SJSA1 (cell line): ENCODE measurements around the gene ALK. TPM values are rescaled to one million over a fixed set of nuclear protein-coding genes. Genes with fewer than 3 reads are reported as not detected.

Experiments used
- DNase-seq, 2 experiments: peaks; one replicate each; pipeline ENCODE4 v3.0.0-alpha.2; 2015 to 2020; ENCODE audit warnings: low spot score in 2 of 2, low read depth in 1 of 2
- H3K27ac ChIP-seq: fragments of 250-450 bp; sonication (Bioruptor Pico); 2 replicates; pipeline ENCODE4 v1.5.1; 2020; ENCODE audit warnings: mild to moderate bottlenecking, moderate library complexity
- H3K27me3 ChIP-seq: fragments of 250-450 bp; sonication (Bioruptor Pico); replicated peaks from 2 replicates; pipeline ENCODE4 v1.5.1; 2020; ENCODE audit warnings: mild to moderate bottlenecking, moderate library complexity
- H3K36me3 ChIP-seq: fragments of 250-450 bp; sonication (Bioruptor Pico); 2 replicates; pipeline ENCODE4 v1.5.1; 2020; ENCODE audit warnings: mild to moderate bottlenecking
- H3K4me1 ChIP-seq: fragments of 250-450 bp; sonication (Bioruptor Pico); replicated peaks from 2 replicates; pipeline ENCODE4 v1.6.1; 2021; ENCODE audit warnings: mild to moderate bottlenecking
- H3K4me3 ChIP-seq: fragments of 250-450 bp; sonication (Bioruptor Pico); 2 replicates; pipeline ENCODE4 v1.5.1; 2020; ENCODE audit warnings: mild to moderate bottlenecking
- H3K9me3 ChIP-seq: fragments of 250-450 bp; sonication (Bioruptor Pico); replicated peaks from 2 replicates; pipeline ENCODE4 v1.5.1; 2020; ENCODE audit warnings: mild to moderate bottlenecking
- total RNA-seq: library from RNA; depleted of rRNA; stranded (reverse); fragments of >200 nt; shearing (Covaris generic); gene quantifications from 2 replicates; pipeline ENCODE4 v1.2.3, GENCODE V29; 2014

Gene ALK
- total RNA-seq, 1 experiment from 2014 or later = not detected

DNA sequence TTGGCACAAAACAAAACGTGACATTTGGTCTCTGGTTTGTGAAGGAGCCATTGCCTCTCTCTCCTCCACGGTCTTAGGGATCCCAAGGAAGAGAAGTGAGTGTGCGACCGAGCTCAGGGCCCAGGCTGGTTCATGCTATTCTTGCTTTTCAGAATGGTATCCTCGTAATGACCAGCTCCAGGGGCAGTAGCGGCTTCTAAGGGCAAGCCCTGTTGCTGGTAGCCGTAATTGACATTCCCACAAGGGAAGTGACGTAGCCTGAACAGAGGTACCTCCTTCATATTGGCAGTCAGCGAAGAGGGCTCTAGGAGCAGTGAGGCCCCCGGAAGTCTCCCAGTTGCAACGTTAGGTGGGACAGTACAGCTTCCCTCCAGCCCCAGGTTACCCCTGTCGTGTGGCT, 728.3 kb downstream of the ALK start:
- no peak for DNase-seq
- Histone ChIP-seq H3K4me3 (no peak overlapping the region), H3K27me3 (no peaks in the 10 kb centered on the region), H3K27ac (peak overlapping the region; percentile 26; the same call in 1 of the 2 replicates), H3K4me1 (peaks cover 14% of the 10 kb centered on the region), H3K36me3 (no peaks in the 10 kb centered on the region), H3K9me3 (no peaks in the 10 kb centered on the region)

- H3K27ac ChIP-seq = peak overlapping the region; percentile 26; the same call in 1 of the 2 replicates
- H3K9me3 ChIP-seq = no peaks in the 10 kb centered on the region
- H3K4me3 ChIP-seq = no peak overlapping the region
- DNase-seq = peak in 1 of 2 experiments; percentile 28
- H3K4me1 ChIP-seq = peaks cover 14% of the 10 kb centered on the region
- H3K36me3 ChIP-seq = no peaks in the 10 kb centered on the region
- no peaks in the 10 kb centered on the region for H3K27me3 ChIP-seq
Observed at GRCh38 chr2:29192526-29192925, 728.9 kb downstream of the ALK start.

DNA sequence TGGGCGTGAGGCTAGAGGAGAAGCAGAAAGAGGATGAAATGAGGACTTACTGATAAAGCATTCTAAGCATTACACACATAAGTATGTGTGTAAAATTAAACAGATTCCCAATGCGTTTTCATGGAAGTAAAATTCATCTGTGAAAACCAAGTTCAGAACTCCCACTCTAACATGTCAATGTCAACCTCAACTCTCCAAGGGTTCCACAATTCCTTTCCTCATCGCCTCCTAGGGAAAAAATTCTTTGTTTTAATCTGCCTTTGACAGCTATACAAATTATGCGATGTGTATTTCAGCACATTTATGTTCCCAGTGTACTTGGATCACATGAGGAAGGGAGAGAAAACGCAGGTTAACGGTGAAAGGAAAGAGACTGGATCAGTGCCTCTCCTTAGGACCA, 729.6 kb downstream of the ALK start:
- no peak for DNase-seq
- peaks cover 14% of the 10 kb centered on the region for H3K4me1 ChIP-seq
- no peaks in the 10 kb centered on the region for H3K36me3 ChIP-seq
- H3K27ac ChIP-seq = no peak overlapping the region; the same call in 1 of the 2 replicates
- H3K9me3 ChIP-seq = no peaks in the 10 kb centered on the region
- no peaks in the 10 kb centered on the region for H3K27me3 ChIP-seq
- no peak overlapping the region for H3K4me3 ChIP-seq

- Histone ChIP-seq H3K36me3 (no peaks in the 10 kb centered on the region; the same call in 1 of the 2 replicates), H3K27me3 (no peaks in the 10 kb centered on the region), H3K9me3 (no peaks in the 10 kb centered on the region), H3K4me3 (no peak overlapping the region), H3K4me1 (peaks cover 14% of the 10 kb centered on the region), H3K27ac (no peak overlapping the region)
- DNase-seq = no peak
Observed at GRCh38 chr2:29189052-29189451, 732.3 kb downstream of the ALK start.

DNA sequence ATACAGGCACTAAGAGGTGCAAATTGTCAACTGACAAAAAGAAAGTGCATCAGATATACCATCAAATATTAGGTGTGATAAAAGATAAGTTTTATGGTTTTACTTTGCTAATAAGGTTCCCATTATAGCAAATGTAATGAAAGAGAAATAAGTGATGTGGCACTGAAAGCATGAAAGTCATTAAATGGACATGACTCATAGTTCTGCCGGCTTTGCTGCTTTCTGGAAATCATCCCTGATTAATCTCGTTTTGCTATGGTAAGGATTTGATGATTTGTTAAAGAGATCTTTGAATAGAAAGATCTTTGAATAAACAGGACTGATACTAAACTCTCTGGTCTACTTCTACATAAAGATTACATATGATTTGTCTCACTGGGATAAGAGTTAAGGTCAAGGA, 733.5 kb downstream of the ALK start:
- Histone ChIP-seq H3K27me3 (no peaks in the 10 kb centered on the region), H3K36me3 (no peaks in the 10 kb centered on the region; the same call in 1 of the 2 replicates), H3K4me1 (peaks cover 13% of the 10 kb centered on the region), H3K27ac (no peak overlapping the region), H3K9me3 (no peaks in the 10 kb centered on the region), H3K4me3 (no peak overlapping the region)
- DNase-seq = no peak

DNA sequence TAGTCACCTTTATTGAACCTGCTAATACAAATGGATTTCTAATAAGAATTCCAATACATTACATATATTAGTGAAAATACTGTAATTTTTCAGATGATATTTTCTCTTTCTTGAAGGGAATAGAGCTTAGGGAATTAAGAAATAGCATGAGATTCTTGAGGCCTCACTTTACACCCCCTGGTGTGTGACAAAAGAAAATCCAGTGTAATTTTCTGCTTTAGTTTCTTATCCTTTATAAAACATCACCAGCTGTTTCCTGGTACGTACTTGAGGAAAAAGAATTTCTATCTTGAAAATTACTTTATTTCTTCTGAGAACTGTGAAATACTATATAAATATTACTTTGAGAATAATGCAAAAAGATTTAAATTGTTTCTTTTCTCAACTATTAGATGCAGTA, 734.6 kb downstream of the ALK start:
- DNase-seq = no peak
- H3K36me3 ChIP-seq = peaks cover 5% of the 10 kb centered on the region; the same call in 1 of the 2 replicates
- H3K4me3 ChIP-seq = no peak overlapping the region
- H3K27me3 ChIP-seq = no peaks in the 10 kb centered on the region
- no peak overlapping the region for H3K27ac ChIP-seq
- 0 out of 2 replicates have a peak, but pooled peaks cover 2% of the 10 kb centered on the region for H3K4me1 ChIP-seq
- no peaks in the 10 kb centered on the region for H3K9me3 ChIP-seq

DNA sequence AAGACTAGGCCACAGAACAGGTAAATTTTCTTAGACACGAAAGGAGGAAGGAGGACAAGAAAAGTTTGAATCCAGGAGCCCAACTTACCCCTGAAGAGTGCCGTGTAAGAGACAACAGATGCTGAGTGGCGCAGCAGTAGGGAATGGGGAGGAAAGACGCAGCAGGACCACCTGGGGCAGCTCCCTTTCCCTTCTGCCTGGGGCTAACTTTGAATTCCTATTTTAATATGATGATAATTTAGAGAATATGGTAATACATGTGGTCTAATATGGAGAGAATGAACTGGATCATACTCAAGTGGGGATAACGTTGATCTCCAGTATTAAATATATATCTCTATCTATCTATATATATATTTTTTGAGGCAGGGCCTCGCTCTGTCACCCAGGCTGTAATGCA, 736.9 kb downstream of the ALK start:
- H3K4me3 ChIP-seq = no peak overlapping the region
- no peak for DNase-seq

GRCh38 chr2:29182920-29183319, 738.5 kb downstream of the ALK start:
- Histone ChIP-seq H3K27me3 (no peaks in the 10 kb centered on the region), H3K36me3 (peaks cover 9% of the 10 kb centered on the region; the same call in 1 of the 2 replicates), H3K27ac (no peak overlapping the region), H3K4me1 (0 out of 2 replicates have a peak, but pooled peaks cover 2% of the 10 kb centered on the region), H3K9me3 (no peaks in the 10 kb centered on the region), H3K4me3 (no peak overlapping the region)
- no peak for DNase-seq

More for the DNA sequence above, 736.9 kb downstream of the ALK start:
- peaks cover 9% of the 10 kb centered on the region; the same call in 1 of the 2 replicates for H3K36me3 ChIP-seq
- no peaks in the 10 kb centered on the region for H3K9me3 ChIP-seq
- 0 out of 2 replicates have a peak, but pooled peaks cover 2% of the 10 kb centered on the region for H3K4me1 ChIP-seq
- H3K27ac ChIP-seq = no peak overlapping the region
- H3K27me3 ChIP-seq = no peaks in the 10 kb centered on the region

DNA sequence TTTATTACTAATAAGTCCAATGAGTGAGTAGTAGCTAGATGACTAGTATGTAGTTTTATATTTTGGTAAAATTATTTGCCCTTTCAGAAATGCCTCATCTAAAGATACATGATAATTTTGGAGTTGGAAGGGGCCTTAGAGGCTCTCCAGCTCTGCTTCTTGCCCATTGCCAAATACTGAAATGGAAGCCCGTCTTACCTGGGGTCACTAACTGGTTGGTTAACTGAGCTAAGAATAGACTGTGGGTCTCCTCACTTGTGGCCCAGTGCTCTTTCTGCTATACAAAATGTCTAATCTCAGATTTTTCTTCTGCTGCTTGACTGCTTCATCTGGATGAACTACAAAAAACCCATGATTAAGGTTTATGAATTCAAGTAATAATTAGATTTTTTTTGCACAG, 739.1 kb downstream of the ALK start:
- Histone ChIP-seq H3K9me3 (no peaks in the 10 kb centered on the region), H3K27me3 (no peaks in the 10 kb centered on the region), H3K4me3 (no peak overlapping the region), H3K27ac (no peak overlapping the region), H3K4me1 (0 out of 2 replicates have a peak, but pooled peaks cover 2% of the 10 kb centered on the region), H3K36me3 (peaks cover 9% of the 10 kb centered on the region; the same call in 1 of the 2 replicates)
- DNase-seq = no peak

- Histone ChIP-seq H3K27me3 (no peaks in the 10 kb centered on the region), H3K36me3 (peaks cover 21% of the 10 kb centered on the region), H3K4me3 (no peak overlapping the region), H3K27ac (no peak overlapping the region), H3K9me3 (no peaks in the 10 kb centered on the region), H3K4me1 (no peaks in the 10 kb centered on the region)
- no peak for DNase-seq
Observed at GRCh38 chr2:29175338-29175737, 746.0 kb downstream of the ALK start.

- DNase-seq = no peak
- H3K9me3 ChIP-seq = no peaks in the 10 kb centered on the region
- H3K27ac ChIP-seq = no peak overlapping the region
- peaks cover 21% of the 10 kb centered on the region for H3K36me3 ChIP-seq
- H3K27me3 ChIP-seq = no peaks in the 10 kb centered on the region
- H3K4me3 ChIP-seq = no peak overlapping the region
- no peaks in the 10 kb centered on the region for H3K4me1 ChIP-seq
Observed at GRCh38 chr2:29174937-29175336, 746.4 kb downstream of the ALK start.

- DNase-seq = no peak
- Histone ChIP-seq H3K4me3 (no peak overlapping the region), H3K36me3 (peaks cover 22% of the 10 kb centered on the region), H3K27ac (no peak overlapping the region), H3K4me1 (peaks cover 8% of the 10 kb centered on the region), H3K9me3 (no peaks in the 10 kb centered on the region), H3K27me3 (no peaks in the 10 kb centered on the region)
Observed at GRCh38 chr2:29166242-29167039, 754.9 kb downstream of the ALK start.

DNA sequence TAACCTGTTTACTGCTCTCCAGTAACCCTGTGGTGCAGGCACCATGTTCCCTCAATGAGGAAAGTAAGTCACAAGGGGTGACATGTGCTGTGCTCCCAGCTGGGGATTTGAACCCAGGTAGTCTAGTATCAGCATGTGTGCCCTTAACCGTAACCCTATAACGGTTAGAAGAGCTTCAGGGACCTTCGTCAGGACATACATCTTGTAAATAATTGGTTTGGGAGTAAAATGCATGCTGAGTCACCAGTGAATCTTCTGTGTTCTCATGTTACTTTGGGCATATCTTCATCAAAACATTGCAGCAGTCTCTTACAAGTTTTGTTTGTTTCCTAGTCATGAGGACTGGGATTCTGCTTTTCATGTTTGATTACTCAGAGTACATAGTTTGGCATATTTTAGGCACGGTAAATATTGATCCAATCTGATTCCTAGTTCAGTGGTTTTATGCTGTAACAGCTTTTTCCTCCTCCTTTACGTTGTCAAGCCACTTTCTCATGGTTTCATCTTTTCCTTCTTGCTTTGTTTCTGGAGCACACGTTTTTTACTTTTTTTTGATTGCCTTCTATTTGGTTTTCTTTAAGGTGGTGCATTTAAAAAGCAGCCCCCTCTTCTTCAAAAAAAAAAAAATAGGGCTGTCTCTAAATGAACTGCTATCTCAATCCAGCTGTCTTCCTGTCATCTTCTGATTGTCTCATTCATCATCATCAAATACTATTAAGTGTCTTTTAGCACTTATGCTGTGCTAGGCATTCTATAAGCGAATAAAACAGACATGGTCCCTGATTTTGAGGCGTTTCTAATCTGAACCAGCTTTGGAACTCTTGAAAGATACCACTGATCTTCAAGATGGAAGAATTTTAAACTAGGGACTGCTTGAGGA, 755.8 kb downstream of the ALK start:
- H3K4me1 ChIP-seq = peaks cover 8% of the 10 kb centered on the region
- H3K4me3 ChIP-seq = no peak overlapping the region
- DNase-seq = peak in 1 of 2 experiments; percentile 45
- no peaks in the 10 kb centered on the region for H3K27me3 ChIP-seq
- H3K9me3 ChIP-seq = no peaks in the 10 kb centered on the region
- peaks cover 23% of the 10 kb centered on the region for H3K36me3 ChIP-seq
- no peak overlapping the region for H3K27ac ChIP-seq
